COLO829 (cell line): ENCODE measurements around the gene ADGRE3.
"Not testable (repeated sequence)": the region's sequence is repeated elsewhere in the genome, so short reads cannot be mapped to it uniquely, and the experiment has no call there.

Source experiments
- DNase-seq: peaks from one replicate; pipeline ENCODE4 v3.0.0; 2012; ENCODE audit warnings: low spot score

Gene ADGRE3

GRCh38 chr19:14595558-14595957 lies 79.1 kb downstream of the ADGRE3 start:
- no peak for DNase-seq

- DNase-seq = not testable (repeated sequence)
Observed at GRCh38 chr19:14589433-14589832, 85.2 kb downstream of the ADGRE3 start.

DNA sequence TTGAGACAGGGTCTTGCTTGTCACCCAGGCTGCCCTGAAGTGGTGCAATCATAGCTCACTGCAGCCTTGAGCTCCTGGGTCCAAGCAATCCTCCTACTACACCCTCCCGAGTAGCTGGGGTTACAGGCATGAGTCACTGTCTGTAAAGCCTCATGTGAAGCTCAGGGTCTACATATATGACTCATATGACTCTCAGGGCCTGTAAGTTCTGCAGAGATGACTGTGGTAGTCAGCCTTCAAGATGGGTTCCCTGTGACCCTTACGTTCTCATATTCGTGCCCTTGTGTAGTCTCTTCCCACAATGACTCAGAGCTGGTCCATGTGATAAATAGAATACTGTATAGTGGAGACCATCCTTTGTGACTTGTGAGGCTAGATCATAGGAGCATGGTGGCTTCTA lies 89.5 kb downstream of the ADGRE3 start:
- DNase-seq = not testable (repeated sequence)

DNA sequence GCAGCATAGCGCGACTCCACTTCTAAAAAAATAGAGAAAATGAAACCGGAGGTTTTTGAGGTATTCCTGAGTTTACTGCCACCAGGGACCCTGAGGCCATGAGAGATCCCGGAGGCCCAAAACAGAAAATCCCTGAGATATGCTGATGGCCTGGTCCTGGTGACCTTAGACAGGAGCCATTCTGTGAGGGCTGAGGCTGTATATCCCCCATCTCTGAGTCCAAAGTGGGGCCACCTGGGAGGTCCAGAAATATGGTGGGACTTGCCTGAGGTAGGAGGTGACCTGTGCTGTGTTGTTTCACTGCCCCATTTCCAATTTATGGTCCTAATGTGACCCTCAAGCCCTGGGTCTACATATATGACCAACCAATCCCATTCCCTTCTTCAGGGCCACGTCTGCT lies 90.3 kb downstream of the ADGRE3 start:
- not testable (repeated sequence) for DNase-seq

- no peak for DNase-seq
Observed at GRCh38 chr19:14582894-14583340, 91.7 kb downstream of the ADGRE3 start, which contains the start of gene CLEC17A. TSS of gene CLEC17A (plus strand) at chr19:14583084. CDS start at chr19:14583161, 77 bp downstream.

GRCh38 chr19:14580623-14581237 lies 93.9 kb downstream of the ADGRE3 start:
- DNase-seq = no peak

GRCh38 chr19:14577885-14578427 lies 96.7 kb downstream of the ADGRE3 start:
- no peak for DNase-seq

DNA sequence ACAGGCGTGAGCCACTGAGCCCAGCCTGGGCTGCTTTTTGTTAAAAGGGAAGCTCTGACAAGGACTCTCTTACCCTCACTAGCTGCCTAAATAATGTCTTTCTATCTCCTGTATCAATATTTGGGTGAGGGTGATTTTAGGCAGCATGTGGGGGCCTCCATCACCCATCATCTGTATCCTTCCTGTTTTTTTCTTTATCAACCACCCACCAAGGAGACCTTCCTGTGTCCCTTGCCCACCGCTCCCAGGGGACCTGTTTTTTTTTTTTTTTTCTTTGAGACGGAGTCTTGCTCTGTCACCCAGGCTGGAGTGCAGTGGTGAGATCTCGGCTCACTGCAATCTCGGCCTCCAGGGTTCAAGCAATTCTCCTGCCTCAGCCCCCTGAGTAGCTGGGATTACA lies 97.4 kb downstream of the ADGRE3 start:
- no peak for DNase-seq

- DNase-seq = no peak
Observed at GRCh38 chr19:14576363-14576762, 98.3 kb downstream of the ADGRE3 start.

GRCh38 chr19:14575428-14575980 lies 99.1 kb downstream of the ADGRE3 start:
- DNase-seq = peak; percentile 53

DNA sequence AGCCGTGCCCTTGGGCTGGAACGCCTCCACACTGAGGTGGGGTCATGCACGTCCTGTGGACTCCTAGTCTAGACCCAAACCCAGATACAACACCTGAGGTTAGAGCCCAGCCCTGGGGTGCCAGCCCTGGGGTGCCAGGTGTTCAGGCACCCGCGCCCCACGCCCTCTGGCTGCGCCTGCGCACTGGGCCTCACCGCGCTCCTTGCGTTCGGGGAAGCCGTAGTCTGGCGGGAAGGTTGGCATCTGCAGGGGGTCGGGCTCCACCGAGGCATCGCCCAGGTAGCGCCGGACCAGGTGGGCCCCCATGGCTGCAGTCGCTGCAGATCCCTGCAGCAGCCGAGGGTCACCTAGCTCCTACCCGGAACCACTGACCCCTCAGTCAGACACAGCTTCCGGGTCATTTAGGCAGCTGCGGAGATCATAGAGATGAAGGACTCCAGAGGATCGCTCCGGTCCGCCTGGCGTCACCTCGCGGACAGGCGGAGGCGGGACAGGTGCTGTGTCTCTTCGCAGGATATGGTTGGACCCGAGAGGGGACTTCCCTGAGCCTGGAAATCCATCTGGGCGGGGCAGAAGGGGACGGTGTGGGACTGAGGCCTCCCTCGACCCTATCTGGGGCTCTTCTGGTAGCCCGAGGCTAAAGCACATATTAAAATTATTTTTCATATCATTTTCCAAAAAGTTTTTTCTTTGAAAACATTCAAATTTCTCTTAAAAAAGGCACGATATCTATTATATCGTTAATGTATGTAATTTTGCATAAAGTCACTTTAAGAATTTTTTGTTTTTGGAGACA lies 102.8 kb downstream of the ADGRE3 start, which contains the start of gene NDUFB7:
Gene NDUFB7, minus strand, starts transcription at position 372 of the 796 bp plus-strand sequence. Its CDS starts 66 bp downstream, at position 306.
- peak; percentile 83 for DNase-seq

DNA sequence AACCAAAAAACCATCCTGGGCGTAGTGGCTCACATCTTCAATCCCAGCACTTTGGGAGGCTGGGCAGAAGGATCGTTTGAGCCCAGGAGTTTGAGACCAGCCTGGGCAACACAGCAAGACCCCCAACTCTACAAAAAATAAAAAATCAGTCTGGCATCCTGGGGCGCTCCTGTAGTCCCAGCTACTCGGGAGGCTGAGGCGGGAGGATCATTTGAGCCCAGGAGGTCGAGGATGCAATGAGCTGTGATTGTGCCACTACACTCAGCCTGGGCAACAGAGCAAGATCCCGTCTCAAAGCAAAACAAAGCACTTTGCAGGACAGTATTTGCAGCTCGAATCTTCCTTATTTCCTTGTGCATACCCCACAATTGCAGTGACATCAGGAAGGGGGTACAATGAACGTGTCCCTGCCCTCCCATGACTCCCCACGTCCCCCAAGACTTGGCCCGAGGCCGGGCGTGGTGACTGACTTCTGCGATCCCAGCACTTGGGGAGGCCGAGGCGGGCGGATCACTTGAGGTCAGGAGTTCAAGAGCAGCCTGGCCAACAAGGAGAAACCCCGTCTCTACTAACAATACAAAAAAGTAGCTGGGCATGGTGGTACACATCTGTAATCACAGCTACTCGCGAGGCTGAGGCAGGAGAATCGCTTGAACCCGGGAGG lies 103.6 kb downstream of the ADGRE3 start:
- no peak for DNase-seq
